ENCODE measurements around the gene RASSF4.

Gene RASSF4

GRCh38 chr10:44928462-44928861 is 31.1 kb upstream of the RASSF4 start (continued):
- TF ChIP-seq ZBTB49 (tag by site-specific recombination; IDR thresholded peaks at IDR 0.05; ENCODE audit: low read depth) = no peak

GRCh38 chr10:44929356-44930255 is 30.0 kb upstream of the RASSF4 start:
- ChIA-PET CTCF (interaction anchor here (0.6 to 1.3 kb wide), 3 partner anchors 39 to 78 kb away, joined by 3 to 5 read pairs (median 4); no protein-coding TSS in a partner anchor), POLR2A (no interaction called here)
- no peak for TF ChIP-seq ZNF561 (tag by site-specific recombination; IDR thresholded peaks at IDR 0.05; ENCODE audit: borderline replicate concordance)
- TF ChIP-seq ZNF202 (tag by site-specific recombination; IDR thresholded peaks at IDR 0.05; ENCODE audit: borderline replicate concordance) = no peak
- TF ChIP-seq ZNF585B (tag by site-specific recombination; IDR thresholded peaks at IDR 0.05) = no peak
- Histone ChIP-seq H3K27ac (ENCODE audit: extremely low read depth, low read depth, low read length) (no peak overlapping the region), H3K4me3 (ENCODE audit: low read depth, low read length) (no peak overlapping the region), H3K9me3 (ENCODE audit: control insufficient read depth, insufficient read depth, low read depth, low read length) (no peaks in the 10 kb centered on the region), H3K4me1 (ENCODE audit: control insufficient read depth, insufficient read depth, low read length) (no peaks in the 10 kb centered on the region; the same call in 1 of the 2 replicates), H3K36me3 (ENCODE audit: control insufficient read depth in 2 of 2, insufficient read depth in 1 of 2, low read length in 2 of 2) (no peaks in the 10 kb centered on the region)

- Histone ChIP-seq H3K36me3 (ENCODE audit: control insufficient read depth in 2 of 2, insufficient read depth in 1 of 2, low read length in 2 of 2) (no peaks in the 10 kb centered on the region), H3K27ac (ENCODE audit: extremely low read depth, low read depth, low read length) (no peak overlapping the region), H3K4me1 (ENCODE audit: control insufficient read depth, insufficient read depth, low read length) (no peaks in the 10 kb centered on the region; the same call in 1 of the 2 replicates), H3K9me3 (ENCODE audit: control insufficient read depth, insufficient read depth, low read depth, low read length) (no peaks in the 10 kb centered on the region), H3K4me3 (ENCODE audit: low read depth, low read length) (no peak overlapping the region)
- TF ChIP-seq ZNF473 (tag by site-specific recombination; IDR thresholded peaks at IDR 0.05) = no peak
- TF ChIP-seq ZNF623 (tag by site-specific recombination; IDR thresholded peaks at IDR 0.05) = peak; percentile 35
- POLR2A ChIA-PET = no interaction called here
- CTCF ChIA-PET = interaction anchor here (0.6 to 3.4 kb wide), 6 partner anchors 13 to 77 kb away, joined by 3 to 15 read pairs (median 8); no protein-coding TSS in a partner anchor
Measured at GRCh38 chr10:44930904-44931620, 28.5 kb upstream of the RASSF4 start.

GRCh38 chr10:44931621-44932516 is 27.7 kb upstream of the RASSF4 start:
- Histone ChIP-seq H3K27ac (ENCODE audit: extremely low read depth, low read depth, low read length) (no peak overlapping the region), H3K36me3 (ENCODE audit: control insufficient read depth in 2 of 2, insufficient read depth in 1 of 2, low read length in 2 of 2) (no peaks in the 10 kb centered on the region), H3K4me3 (ENCODE audit: low read depth, low read length) (no peak overlapping the region), H3K9me3 (ENCODE audit: control insufficient read depth, insufficient read depth, low read depth, low read length) (no peaks in the 10 kb centered on the region), H3K4me1 (ENCODE audit: control insufficient read depth, insufficient read depth, low read length) (no peaks in the 10 kb centered on the region; the same call in 1 of the 2 replicates)
- ChIA-PET POLR2A (interaction anchor here (1.4 kb wide), 1 partner anchor 47 kb away, joined by 4 read pairs; the partner anchor contains the start of gene DEPP1), CTCF (interaction anchor here (0.6 to 3.4 kb wide), 20 partner anchors 10 to 81 kb away, joined by 3 to 15 read pairs (median 4); partner anchors contain the start of gene DEPP1)
- TF ChIP-seq ZNF571 (tag by site-specific recombination; IDR thresholded peaks at IDR 0.05) (no peak), FEZF1 (tag by site-specific recombination; IDR thresholded peaks at IDR 0.05) (no peak), ZNF416 (tag by site-specific recombination; IDR thresholded peaks at IDR 0.05) (no peak), ZNF658 (tag by site-specific recombination; IDR thresholded peaks at IDR 0.05) (no peak), OVOL3 (tag by site-specific recombination; IDR thresholded peaks at IDR 0.05) (no peak), CTCF (tag by site-specific recombination; IDR thresholded peaks at IDR 0.05) (no peak), ZNF37A (tag by site-specific recombination; IDR thresholded peaks at IDR 0.05) (no peak), ZNF155 (tag by site-specific recombination; IDR thresholded peaks at IDR 0.05) (no peak), ZBTB21 (tag by site-specific recombination; IDR thresholded peaks at IDR 0.05) (no peak), ZNF830 (tag by site-specific recombination; IDR thresholded peaks at IDR 0.05; ENCODE audit: low read depth) (no peak), ZNF596 (tag by site-specific recombination; IDR thresholded peaks at IDR 0.05) (no peak), ZSCAN16 (tag by site-specific recombination; IDR thresholded peaks at IDR 0.05) (no peak)
